NCI-H526 treated with DMSO at 0.1 percent for 48 hours (cell line): Measurements from ENCODE around the gene DNAJA3.
A peak's percentile ranks its signal among the peaks of the same experiment; 100 is the strongest.

Experiments
- DNase-seq: peaks from one replicate; lab custom pipeline; 2025; lab: John Stamatoyannopoulos, UW

The DNAJA3 gene

DNA sequence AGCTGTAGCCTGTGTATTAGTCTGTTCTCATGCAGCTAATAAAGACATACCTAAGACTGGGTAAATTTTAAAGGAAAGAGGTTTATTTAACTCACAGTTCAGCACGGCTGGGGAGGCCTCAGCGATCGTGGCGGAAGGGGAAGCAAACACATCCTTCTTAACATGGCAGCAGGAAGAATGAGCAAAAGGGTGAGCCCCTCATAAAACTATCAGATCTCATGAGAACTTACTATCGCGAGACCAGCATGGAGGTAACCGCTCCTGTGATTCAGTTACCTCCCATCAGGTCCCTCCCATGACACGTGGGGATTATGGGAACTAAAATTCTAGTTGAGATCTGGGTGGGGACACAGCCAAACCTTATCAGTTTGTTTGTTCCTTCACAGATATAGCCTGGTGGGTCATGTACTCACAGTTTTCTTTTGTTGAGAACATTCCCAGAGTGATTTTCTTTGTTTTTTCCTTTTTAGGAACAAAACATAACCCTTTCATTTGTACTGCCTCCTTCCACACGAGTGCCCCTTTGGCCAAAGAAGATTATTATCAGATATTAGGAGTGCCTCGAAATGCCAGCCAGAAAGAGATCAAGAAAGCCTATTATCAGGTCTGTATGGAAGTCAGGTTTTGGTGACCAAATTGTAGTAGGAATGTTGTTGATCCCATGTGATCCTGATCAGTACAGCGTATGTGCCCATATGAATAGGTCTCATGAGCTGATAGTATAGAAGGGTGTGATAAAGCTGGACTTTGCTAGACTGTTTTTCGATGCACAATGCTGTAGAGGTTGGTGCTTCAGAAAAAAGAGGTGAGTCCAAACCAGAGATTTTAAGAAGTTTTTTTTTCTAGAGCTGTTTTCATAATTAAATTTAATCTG lies 8.5 kb downstream of the DNAJA3 start:
- DNase-seq = no peak

DNA sequence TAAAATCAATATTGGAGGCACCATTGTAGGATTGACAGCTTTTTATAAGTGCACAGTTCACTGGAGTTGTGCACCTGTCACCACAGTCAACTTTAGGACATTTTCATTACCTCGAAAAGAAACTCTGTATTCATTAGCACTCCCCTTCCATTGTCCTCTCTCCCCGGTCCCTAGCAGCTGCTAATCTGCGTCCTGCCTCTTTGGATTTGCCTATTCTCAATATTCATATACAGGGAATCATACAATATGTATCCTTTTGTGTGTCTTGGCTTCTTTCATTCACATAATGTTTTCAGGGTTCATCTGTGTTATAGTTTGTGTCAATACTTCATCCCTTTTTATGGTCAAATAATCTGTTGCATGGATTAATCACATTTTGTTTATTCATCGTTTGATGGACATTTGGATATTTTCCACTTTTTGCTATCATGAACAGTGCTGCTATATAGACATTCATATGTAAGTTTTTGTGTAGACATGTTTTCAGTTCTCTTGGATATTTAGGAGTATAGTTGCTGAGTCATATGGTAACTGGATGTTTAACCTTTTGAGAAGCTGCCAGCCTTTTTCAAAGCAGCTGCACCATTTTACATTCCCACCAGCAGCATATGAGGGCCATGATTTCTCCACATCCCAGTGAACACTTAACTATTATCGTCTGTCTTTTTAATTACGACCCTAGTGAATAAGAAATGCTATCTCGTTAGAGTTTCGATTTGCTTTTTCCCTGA lies 9.8 kb downstream of the DNAJA3 start:
- DNase-seq = no peak

DNA sequence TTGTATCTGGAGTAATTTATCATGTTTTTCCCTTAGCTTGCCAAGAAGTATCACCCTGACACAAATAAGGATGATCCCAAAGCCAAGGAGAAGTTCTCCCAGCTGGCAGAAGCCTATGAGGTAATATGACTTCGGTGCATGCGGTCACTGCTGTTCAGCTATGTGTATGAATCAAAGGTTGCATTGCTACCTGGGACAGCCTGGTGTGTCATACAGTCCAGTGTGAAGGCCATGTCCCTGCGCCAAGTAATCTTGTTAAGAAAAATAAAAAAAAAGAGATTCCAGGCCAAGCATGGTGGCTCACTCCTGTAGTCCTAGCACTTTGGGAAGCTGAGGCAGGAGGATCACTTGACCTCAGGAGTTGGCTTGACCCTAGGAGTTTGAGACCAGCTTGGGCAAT lies 11.7 kb downstream of the DNAJA3 start:
- DNase-seq = no peak

GRCh38 chr16:4442371-4442770 lies 16.7 kb downstream of the DNAJA3 start:
- DNase-seq = no peak

GRCh38 chr16:4443271-4443670 lies 17.6 kb downstream of the DNAJA3 start:
- no peak for DNase-seq

DNA sequence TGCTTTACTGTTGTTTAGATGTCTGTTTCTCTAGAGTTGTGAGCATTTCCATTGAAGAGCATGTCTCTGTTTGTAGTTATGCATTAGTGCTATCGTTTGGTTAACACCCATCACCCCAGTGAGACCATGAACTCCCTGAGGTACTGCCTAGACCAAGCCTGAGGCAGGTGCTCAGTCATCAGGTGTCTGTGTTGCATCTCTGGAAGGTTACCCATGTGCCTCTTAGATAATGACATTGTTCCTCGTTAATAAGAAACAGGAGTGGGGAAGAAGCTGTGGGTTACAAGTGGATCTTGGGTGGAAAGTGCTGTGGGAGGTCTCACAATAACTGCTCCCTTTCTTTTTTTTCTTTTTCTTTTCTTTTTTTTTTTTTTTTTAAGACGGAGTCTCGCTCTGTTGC lies 18.3 kb downstream of the DNAJA3 start:
- DNase-seq = no peak

- no peak for DNase-seq
These were observed 24.8 kb downstream of the DNAJA3 start for GRCh38 chr16:4450430-4450829.

DNA sequence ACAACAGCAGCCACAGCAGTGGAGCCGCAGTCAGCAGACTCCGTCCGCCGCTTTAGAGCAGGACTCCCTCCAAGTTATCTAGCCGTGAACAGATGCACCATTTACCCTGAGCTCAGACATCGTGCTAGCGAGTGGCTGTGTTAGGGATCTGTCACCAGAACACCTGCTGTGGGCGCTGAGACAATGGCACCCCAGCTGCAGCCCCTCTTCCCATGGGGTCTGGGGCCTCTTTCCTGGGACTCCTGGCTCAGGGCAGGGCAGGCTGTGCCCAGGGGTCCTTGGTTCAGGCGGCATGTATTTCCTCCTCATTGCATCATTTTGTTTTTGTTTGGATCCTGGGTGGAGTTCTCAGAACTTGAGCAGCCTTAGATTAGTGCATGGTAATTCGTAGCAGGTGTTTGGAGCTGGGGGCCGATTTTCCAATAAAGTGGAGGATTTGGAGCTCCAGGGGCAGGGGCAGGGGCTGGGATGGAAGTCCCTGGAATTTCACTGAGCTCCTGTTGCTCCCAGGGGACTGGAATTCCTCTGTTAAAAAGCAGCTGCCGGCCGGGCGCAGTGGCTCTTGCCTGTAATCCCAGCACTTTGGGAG lies 25.4 kb downstream of the DNAJA3 start:
- no peak for DNase-seq

- DNase-seq = no peak
These were observed 27.0 kb downstream of the DNAJA3 start for GRCh38 chr16:4452674-4453073.

- DNase-seq = no peak
These were observed 29.0 kb downstream of the DNAJA3 start for GRCh38 chr16:4454623-4455022.

GRCh38 chr16:4455081-4455480 lies 29.4 kb downstream of the DNAJA3 start:
- DNase-seq = no peak

GRCh38 chr16:4455951-4456350 lies 30.3 kb downstream of the DNAJA3 start:
- DNase-seq = no peak

GRCh38 chr16:4460936-4461249 lies 35.2 kb downstream of the DNAJA3 start:
- DNase-seq = no peak

- peak; percentile 21 for DNase-seq
These were observed 35.8 kb downstream of the DNAJA3 start for GRCh38 chr16:4461250-4462085.

DNA sequence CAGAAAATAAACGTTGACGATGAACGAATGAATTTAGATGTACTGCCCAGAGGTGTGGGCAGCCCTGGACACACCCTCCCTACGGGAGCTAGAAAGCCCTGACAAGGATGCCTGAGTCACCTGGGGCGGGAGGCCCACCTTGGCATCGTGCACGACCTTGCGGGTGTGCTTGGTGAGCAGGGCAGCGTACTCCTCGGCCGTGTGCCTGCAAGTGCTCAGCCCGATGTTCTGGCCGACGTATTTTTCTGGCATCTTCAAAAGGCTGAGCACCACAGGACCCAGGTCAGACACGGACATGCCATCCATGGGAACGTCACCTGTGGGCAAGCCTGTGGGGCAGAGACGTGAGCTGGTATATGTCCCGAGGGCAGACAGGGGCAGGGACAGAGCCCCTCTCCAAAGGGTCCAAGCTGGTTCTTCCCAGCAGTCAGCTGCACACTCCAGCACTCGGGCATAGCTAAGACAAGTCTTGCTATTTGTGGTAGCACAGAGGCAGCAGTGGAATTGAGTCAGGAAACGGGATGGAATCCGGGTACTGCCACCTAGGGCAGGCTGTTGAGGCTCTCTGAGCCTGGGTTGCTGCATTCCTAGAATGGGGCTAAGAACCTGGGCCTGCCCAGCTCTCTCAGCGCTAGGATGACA lies 38.0 kb downstream of the DNAJA3 start:
- DNase-seq = no peak

- DNase-seq = no peak
These were observed 40.5 kb downstream of the DNAJA3 start for GRCh38 chr16:4465977-4466779.

- DNase-seq = no peak
These were observed 42.2 kb downstream of the DNAJA3 start for GRCh38 chr16:4467916-4468315.

GRCh38 chr16:4468972-4469371 lies 43.3 kb downstream of the DNAJA3 start:
- DNase-seq = no peak

- DNase-seq = no peak
These were observed 46.2 kb downstream of the DNAJA3 start for GRCh38 chr16:4471869-4472268.

DNA sequence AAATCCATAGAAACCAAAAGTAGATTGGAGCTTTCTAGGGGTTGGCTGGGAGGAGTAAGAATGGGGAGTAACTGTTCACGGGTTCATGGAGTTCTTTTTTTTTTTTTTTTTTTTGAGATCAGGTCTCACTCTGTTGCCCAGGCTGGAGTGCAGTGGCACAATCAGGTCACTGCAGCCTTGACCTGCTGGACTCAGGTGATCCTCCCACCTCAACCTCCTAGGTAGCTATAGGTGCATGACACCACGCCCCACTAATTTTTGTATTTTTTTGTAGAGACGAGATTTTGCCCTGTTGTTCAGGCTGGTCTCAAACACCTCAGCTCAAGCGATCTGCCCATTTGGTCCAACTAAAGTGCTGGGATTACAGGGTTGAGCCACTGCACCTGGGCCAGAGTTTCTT lies 47.2 kb downstream of the DNAJA3 start:
- DNase-seq = no peak
